Activated CD4-positive, alpha-beta T cell treated with anti-CD3 and anti-CD28 coated beads for 24 hours (primary cell): ENCODE results near the gene PSAPL1.

Source experiments
- DNase-seq, 2 donors: peaks; one replicate each; pipeline ENCODE4 v3.0.0-alpha.2; 2020; ENCODE audit warnings: low read depth in 2 of 2

PSAPL1 gene

GRCh38 chr4:7434766-7435150 is at the start of gene PSAPL1:
TSS of gene PSAPL1 (minus strand) at chr4:7434930. CDS start at chr4:7434879, 51 bp downstream.
- DNase-seq = no peak

GRCh38 chr4:7481227-7481626 is 46.5 kb upstream of the PSAPL1 start:
- no peak for DNase-seq

GRCh38 chr4:7480423-7480822 is 45.7 kb upstream of the PSAPL1 start:
- DNase-seq = no peak

- DNase-seq = no peak
Observed at GRCh38 chr4:7478665-7479064, 43.9 kb upstream of the PSAPL1 start.

GRCh38 chr4:7477695-7478094 is 43.0 kb upstream of the PSAPL1 start:
- DNase-seq = no peak

GRCh38 chr4:7476820-7477219 is 42.1 kb upstream of the PSAPL1 start:
- DNase-seq = no peak

GRCh38 chr4:7475207-7475606 is 40.5 kb upstream of the PSAPL1 start:
- DNase-seq = no peak

GRCh38 chr4:7474320-7474719 is 39.6 kb upstream of the PSAPL1 start:
- DNase-seq = no peak

- DNase-seq = no peak
Observed at GRCh38 chr4:7473081-7473480, 38.4 kb upstream of the PSAPL1 start.

GRCh38 chr4:7472442-7473013 is 37.8 kb upstream of the PSAPL1 start:
- DNase-seq = no peak

GRCh38 chr4:7470522-7471128 is 35.9 kb upstream of the PSAPL1 start:
- no peak for DNase-seq

GRCh38 chr4:7470111-7470510 is 35.4 kb upstream of the PSAPL1 start:
- DNase-seq = no peak

- no peak for DNase-seq
Observed at GRCh38 chr4:7469023-7469422, 34.3 kb upstream of the PSAPL1 start.

- no peak for DNase-seq
Observed at GRCh38 chr4:7467471-7467870, 32.7 kb upstream of the PSAPL1 start.

- DNase-seq = no peak
Observed at GRCh38 chr4:7466904-7467303, 32.2 kb upstream of the PSAPL1 start.

GRCh38 chr4:7466215-7466614 is 31.5 kb upstream of the PSAPL1 start:
- DNase-seq = no peak

- DNase-seq = no peak
Observed at GRCh38 chr4:7465017-7465416, 30.3 kb upstream of the PSAPL1 start.

GRCh38 chr4:7464259-7464655 is 29.5 kb upstream of the PSAPL1 start:
- no peak for DNase-seq

GRCh38 chr4:7463566-7464258 is 29.0 kb upstream of the PSAPL1 start:
- DNase-seq = no peak

GRCh38 chr4:7462509-7462971 is 27.8 kb upstream of the PSAPL1 start:
- DNase-seq = no peak

- no peak for DNase-seq
Observed at GRCh38 chr4:7461230-7461629, 26.5 kb upstream of the PSAPL1 start.

- no peak for DNase-seq
Observed at GRCh38 chr4:7460566-7460965, 25.8 kb upstream of the PSAPL1 start.

GRCh38 chr4:7459471-7459870 is 24.7 kb upstream of the PSAPL1 start:
- DNase-seq = no peak
